OCI-LY7 (cell line): Measurements from ENCODE around the gene FHIT.

ENCODE experiments used
- EZH2phosphoT487 ChIP-seq: fragments of 200-600 bp; sonication (generic); IDR thresholded peaks from 2 replicates; pipeline ENCODE4 v1.6.1; 2018; ENCODE audit warnings: low read depth, borderline replicate concordance, mild to moderate bottlenecking, mixed run types, antibody characterized with exemption, low read length, moderate library complexity, mixed read lengths
- TF ChIP-seq, protein P1 (sequence below): fragments of 200-600 bp; sonication (generic); conservative IDR thresholded peaks from 2 replicates; pipeline ENCODE4 v1.5.1; 2014; ENCODE audit warnings: mild to moderate bottlenecking, antibody characterized with exemption, low read length, moderate library complexity, mixed read lengths

DNA sequence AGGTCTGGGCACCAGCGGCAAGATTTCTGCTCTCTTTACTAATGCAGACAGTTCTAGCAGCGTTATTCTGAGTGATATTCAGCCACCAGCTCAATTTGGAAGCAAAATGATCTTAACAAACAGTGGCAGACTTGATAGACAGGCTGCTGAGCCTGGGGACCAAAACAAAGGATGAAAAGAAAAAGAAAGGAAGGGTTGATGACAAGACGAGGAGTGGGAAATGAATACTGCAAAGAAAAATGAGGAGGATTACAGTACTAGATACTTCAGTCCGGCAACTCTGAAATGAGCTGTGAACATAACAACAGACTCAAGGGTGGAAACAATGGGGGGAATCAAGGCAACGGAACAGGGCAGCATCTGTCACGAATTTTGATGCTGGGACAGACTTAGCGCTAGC lies 28.8 kb downstream of the FHIT start:
- TF ChIP-seq, protein P1, sequence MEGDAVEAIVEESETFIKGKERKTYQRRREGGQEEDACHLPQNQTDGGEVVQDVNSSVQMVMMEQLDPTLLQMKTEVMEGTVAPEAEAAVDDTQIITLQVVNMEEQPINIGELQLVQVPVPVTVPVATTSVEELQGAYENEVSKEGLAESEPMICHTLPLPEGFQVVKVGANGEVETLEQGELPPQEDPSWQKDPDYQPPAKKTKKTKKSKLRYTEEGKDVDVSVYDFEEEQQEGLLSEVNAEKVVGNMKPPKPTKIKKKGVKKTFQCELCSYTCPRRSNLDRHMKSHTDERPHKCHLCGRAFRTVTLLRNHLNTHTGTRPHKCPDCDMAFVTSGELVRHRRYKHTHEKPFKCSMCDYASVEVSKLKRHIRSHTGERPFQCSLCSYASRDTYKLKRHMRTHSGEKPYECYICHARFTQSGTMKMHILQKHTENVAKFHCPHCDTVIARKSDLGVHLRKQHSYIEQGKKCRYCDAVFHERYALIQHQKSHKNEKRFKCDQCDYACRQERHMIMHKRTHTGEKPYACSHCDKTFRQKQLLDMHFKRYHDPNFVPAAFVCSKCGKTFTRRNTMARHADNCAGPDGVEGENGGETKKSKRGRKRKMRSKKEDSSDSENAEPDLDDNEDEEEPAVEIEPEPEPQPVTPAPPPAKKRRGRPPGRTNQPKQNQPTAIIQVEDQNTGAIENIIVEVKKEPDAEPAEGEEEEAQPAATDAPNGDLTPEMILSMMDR, result no peak
- no peak for TF ChIP-seq EZH2phosphoT487
